K562 (cell line): ENCODE results near the gene ADGRG1. TPM values are rescaled to one million over a fixed set of nuclear protein-coding genes. Genes with fewer than 3 reads are reported as not detected.
A peak's percentile ranks its signal among the peaks of the same experiment; 100 is the strongest.

ENCODE experiments used
- BHLHE40 ChIP-seq: IDR thresholded peaks from 2 replicates; pipeline ENCODE4 v1.6.1; 2011; ENCODE audit warnings: low read length, improper control_type of control experiment
- CBFA2T2 ChIP-seq: fragments of 450-650 bp; conservative IDR thresholded peaks from 2 replicates; pipeline ENCODE4 v1.6.1; 2017; ENCODE audit warnings: mild to moderate bottlenecking
- CBX2 ChIP-seq: fragments of 200-600 bp; sonication (generic); IDR thresholded peaks from one replicate; pipeline ENCODE4 v1.6.1; 2012; ENCODE audit warnings: mild to moderate bottlenecking, low read length, inconsistent platforms; ENCODE audit not compliant: insufficient read depth, poor library complexity, severe bottlenecking
- CHCHD3 ChIP-seq: fragments of 250-450 bp; sonication (Bioruptor Pico); IDR thresholded peaks from 2 replicates; pipeline ENCODE4 v2.1.2; 2022; ENCODE audit warnings: mild to moderate bottlenecking
- CSDE1 ChIP-seq, 2 experiments: fragments of 450-650 bp; IDR thresholded peaks; 2 replicates each; pipeline ENCODE4 v1.6.1; 2016; ENCODE audit warnings: mild to moderate bottlenecking in 1 of 2
- DNMT1 ChIP-seq: fragments of 450-650 bp; IDR thresholded peaks from 2 replicates; pipeline ENCODE4 v1.6.1; 2016; ENCODE audit warnings: antibody characterized with exemption, mild to moderate bottlenecking
- DPF2 ChIP-seq: fragments of 450-650 bp; IDR thresholded peaks from 2 replicates; pipeline ENCODE4 v1.6.1; 2016
- FOXP1 ChIP-seq: sonication (generic); formaldehyde crosslinking; IDR thresholded peaks from 2 replicates; pipeline ENCODE4 v1.8.0; 2022; ENCODE audit warnings: mild to moderate bottlenecking, missing genetic modification reagents
- HMG20B ChIP-seq: fragments of 250-450 bp; sonication (Bioruptor Pico); IDR thresholded peaks from 2 replicates; pipeline ENCODE4 v1.5.0; 2021; ENCODE audit warnings: mild to moderate bottlenecking
- MCM7 ChIP-seq, 2 experiments: fragments of 450-650 bp; IDR thresholded peaks; 2 replicates each; pipeline ENCODE4 v1.6.1; 2016 to 2018
- MNT ChIP-seq, 2 experiments: fragments of 450-650 bp; conservative IDR thresholded peaks; 2 replicates each; pipeline ENCODE4 v1.6.1; 2017; ENCODE audit warnings: mild to moderate bottlenecking in 2 of 2, moderate library complexity in 2 of 2
- NCOA4 ChIP-seq: fragments of 450-650 bp; IDR thresholded peaks from 2 replicates; pipeline ENCODE4 v1.6.1; 2018; ENCODE audit warnings: mild to moderate bottlenecking; ENCODE audit not compliant: partially characterized antibody
- NFYB ChIP-seq: IDR thresholded peaks from 2 replicates; pipeline ENCODE4 v1.6.1; 2011; ENCODE audit warnings: mild to moderate bottlenecking, moderate library complexity; ENCODE audit not compliant: insufficient read length; ENCODE audit errors: extremely low read depth
- NR4A1 ChIP-seq, 2 experiments: fragments of 250-450 bp in 1 of 2; fragments of 450-650 bp in 1 of 2; sonication (Bioruptor Pico) in 1 of 2; IDR thresholded peaks; 2 replicates each; pipeline versions ENCODE4 v1.4.0 to v1.6.1; 2016 to 2020; ENCODE audit warnings: mild to moderate bottlenecking in 2 of 2, missing compliant biosample characterization in 1 of 2, missing genetic modification characterization in 1 of 2, moderate library complexity in 1 of 2
- PHTF2 ChIP-seq: fragments of 250-450 bp; sonication (Bioruptor Pico); IDR thresholded peaks from 2 replicates; pipeline ENCODE4 v1.5.0; 2021; ENCODE audit warnings: mild to moderate bottlenecking
- SRSF1 ChIP-seq: fragments of 200-400 bp; formaldehyde crosslinking; IDR thresholded peaks from 2 replicates; pipeline ENCODE4 v1.6.1; 2017; ENCODE audit warnings: mild to moderate bottlenecking, low read depth, low read length, moderate library complexity
- TCF3 ChIP-seq: sonication (generic); formaldehyde crosslinking; IDR thresholded peaks from 2 replicates; pipeline ENCODE4 v1.4.0; 2020; ENCODE audit warnings: mild to moderate bottlenecking, missing genetic modification reagents
- XRCC5 ChIP-seq: fragments of 200-400 bp; formaldehyde crosslinking; IDR thresholded peaks from 2 replicates; pipeline ENCODE4 v1.6.1; 2017; ENCODE audit warnings: low read depth, mild to moderate bottlenecking, low read length
- ZKSCAN8 ChIP-seq: fragments of 200-800 bp; sonication (Bioruptor generic); IDR thresholded peaks from 2 replicates; pipeline ENCODE4 v1.6.1; 2016; ENCODE audit warnings: missing genetic modification characterization, missing compliant biosample characterization
- ZNF140 ChIP-seq: fragments of 250-450 bp; sonication (Bioruptor Pico); IDR thresholded peaks from 2 replicates; pipeline ENCODE4 v1.8.0; 2021; ENCODE audit warnings: moderate library complexity, mild to moderate bottlenecking, inconsistent platforms
- ZNF143 ChIP-seq: sonication (generic); formaldehyde crosslinking; IDR thresholded peaks from 2 replicates; pipeline ENCODE4 v1.9.0; 2022; ENCODE audit warnings: mild to moderate bottlenecking, missing genetic modification reagents
- ZNF23 ChIP-seq: fragments of 250-450 bp; sonication (Bioruptor Pico); IDR thresholded peaks from 2 replicates; pipeline ENCODE4 v1.4.0; 2020; ENCODE audit warnings: mild to moderate bottlenecking
- ZNF263 ChIP-seq: sonication (generic); formaldehyde crosslinking; IDR thresholded peaks from 2 replicates; pipeline ENCODE4 v1.8.0; 2022; ENCODE audit warnings: mild to moderate bottlenecking, missing genetic modification reagents, borderline replicate concordance
- ZNF586 ChIP-seq: fragments of 450-650 bp; formaldehyde crosslinking; conservative IDR thresholded peaks from 2 replicates; pipeline ENCODE4 v1.4.0; 2020; ENCODE audit warnings: mild to moderate bottlenecking, moderate library complexity
- ZNF77 ChIP-seq: fragments of 250-450 bp; sonication (Bioruptor Pico); IDR thresholded peaks from 2 replicates; pipeline ENCODE4 v1.5.0; 2020
- ZSCAN29 ChIP-seq: fragments of 450-650 bp; IDR thresholded peaks from 2 replicates; pipeline ENCODE4 v1.6.1; 2017
- polyA plus RNA-seq, 8 experiments: library from polyadenylated mRNA; depleted of rRNA in 4 of 8; stranded (reverse) in 5 of 8; unstranded in 3 of 8; fragments of >200 nt; fragmentation: Nextera tagmentation in 2 of 8; fragmentation: Illumina TruSeq in 1 of 8; extraction: Ambion mirVana in 2 of 8; extraction: Trizol in 1 of 8; gene quantifications; 2 replicates each; pipeline versions ENCODE4 v1.2.1 to v1.2.3, GENCODE V29; 2011 to 2014; ENCODE audit warnings: inconsistent platforms in 1 of 8, missing spikeins in 1 of 8
- total RNA-seq, 7 experiments: library from RNA; depleted of rRNA in 6 of 7; stranded (reverse); fragments of >200 nt in 6 of 7; fragmentation: Illumina TruSeq in 2 of 7; extraction: Trizol in 2 of 7; gene quantifications; 2 replicates each; pipeline versions ENCODE4 v1.2.1 to v1.2.3, GENCODE V29; 2011 to 2021; ENCODE audit warnings: low replicate concordance in 1 of 7
- TF ChIP-seq, protein P1 (sequence below): conservative IDR thresholded peaks from 2 replicates; pipeline ENCODE4 v1.6.1; 2011; ENCODE audit warnings: low read depth, mild to moderate bottlenecking, low read length; ENCODE audit not compliant: control insufficient read depth
- TF ChIP-seq, protein P2 (sequence below): fragments of 450-650 bp; formaldehyde crosslinking; IDR thresholded peaks from 2 replicates; pipeline ENCODE4 v1.4.0; 2020; ENCODE audit warnings: mild to moderate bottlenecking, moderate library complexity

ADGRG1 gene
- total and polyA plus RNA-seq, 9 of the 15 experiments (the other 6 are each of a cell fraction or from before 2014, with no cell fraction given) = 0.04 to 0.31 (median 0.16) TPM; not detected in 6

DNA sequence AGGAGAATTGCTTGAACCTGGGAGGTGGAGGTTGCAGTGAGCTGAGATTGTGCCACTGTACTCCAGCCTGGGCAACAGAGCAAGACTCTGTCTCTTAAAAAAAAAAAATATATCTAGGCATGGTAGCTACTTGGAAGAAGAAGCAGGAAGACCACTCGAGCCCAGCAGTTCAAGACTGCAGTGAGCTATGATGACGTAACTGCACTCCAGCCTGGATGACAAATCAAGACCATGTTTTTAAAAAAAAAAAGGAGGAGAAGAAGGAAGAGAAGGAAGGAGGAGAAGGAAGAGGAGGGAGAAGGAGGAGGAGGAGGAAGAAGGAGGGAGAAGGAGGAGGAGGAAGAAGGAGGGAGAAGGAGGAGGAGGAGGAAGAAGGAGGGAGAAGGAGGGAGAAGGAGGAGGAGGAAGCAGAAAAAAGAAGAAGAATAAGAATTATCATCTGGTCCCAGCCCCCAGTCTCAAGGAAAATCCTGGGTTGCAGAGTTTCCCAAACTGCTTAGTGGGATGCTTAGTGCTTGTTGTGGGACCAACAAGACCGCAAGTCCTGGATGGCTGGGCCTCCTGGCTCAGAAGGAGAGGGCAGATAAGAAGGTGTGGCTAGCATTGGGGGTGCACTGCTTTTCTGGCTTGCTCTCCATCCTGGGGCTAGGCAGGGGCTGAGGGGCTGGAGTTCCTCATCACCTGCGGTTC is 62.5 kb downstream of the ADGRG1 start (continued):
- TF ChIP-seq CBX2 (no peak), PHTF2 (CRISPR knock-in tag) (no peak), MNT (conservative IDR thresholded peaks at IDR 0.05) (peak in 1 of 2 experiments; percentile 33; a peak in 1 of 4 replicates), MCM7 (IDR thresholded peaks at IDR 0.05) (no peak), BHLHE40 (no peak), CHCHD3 (CRISPR knock-in tag) (no peak), DNMT1 (no peak), ZSCAN29 (no peak), ZNF23 (CRISPR knock-in tag) (no peak), NFYB (no peak), ZNF586 (no peak), NCOA4 (no peak), FOXP1 (no peak), ZNF263 (CRISPR knock-in tag) (peak; percentile 75), NR4A1 (CRISPR knock-in tag; IDR thresholded peaks at IDR 0.05) (no peak), NR4A1 (tag; IDR thresholded peaks at IDR 0.05) (no peak), CSDE1 (IDR thresholded peaks at IDR 0.05) (no peak), ZNF143 (CRISPR knock-in tag) (no peak), DPF2 (peak; percentile 77), ZNF77 (CRISPR knock-in tag) (no peak), XRCC5 (no peak; the same call in 1 of the 2 replicates), CBFA2T2 (peak; percentile 73), ZNF140 (CRISPR knock-in tag) (no peak), ZKSCAN8 (CRISPR knock-in tag) (no peak), TCF3 (CRISPR knock-in tag) (peak; percentile 93), SRSF1 (no peak), HMG20B (no peak)
- TF ChIP-seq, protein P1, sequence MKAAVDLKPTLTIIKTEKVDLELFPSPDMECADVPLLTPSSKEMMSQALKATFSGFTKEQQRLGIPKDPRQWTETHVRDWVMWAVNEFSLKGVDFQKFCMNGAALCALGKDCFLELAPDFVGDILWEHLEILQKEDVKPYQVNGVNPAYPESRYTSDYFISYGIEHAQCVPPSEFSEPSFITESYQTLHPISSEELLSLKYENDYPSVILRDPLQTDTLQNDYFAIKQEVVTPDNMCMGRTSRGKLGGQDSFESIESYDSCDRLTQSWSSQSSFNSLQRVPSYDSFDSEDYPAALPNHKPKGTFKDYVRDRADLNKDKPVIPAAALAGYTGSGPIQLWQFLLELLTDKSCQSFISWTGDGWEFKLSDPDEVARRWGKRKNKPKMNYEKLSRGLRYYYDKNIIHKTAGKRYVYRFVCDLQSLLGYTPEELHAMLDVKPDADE = no peak
- TF ChIP-seq, protein P2, sequence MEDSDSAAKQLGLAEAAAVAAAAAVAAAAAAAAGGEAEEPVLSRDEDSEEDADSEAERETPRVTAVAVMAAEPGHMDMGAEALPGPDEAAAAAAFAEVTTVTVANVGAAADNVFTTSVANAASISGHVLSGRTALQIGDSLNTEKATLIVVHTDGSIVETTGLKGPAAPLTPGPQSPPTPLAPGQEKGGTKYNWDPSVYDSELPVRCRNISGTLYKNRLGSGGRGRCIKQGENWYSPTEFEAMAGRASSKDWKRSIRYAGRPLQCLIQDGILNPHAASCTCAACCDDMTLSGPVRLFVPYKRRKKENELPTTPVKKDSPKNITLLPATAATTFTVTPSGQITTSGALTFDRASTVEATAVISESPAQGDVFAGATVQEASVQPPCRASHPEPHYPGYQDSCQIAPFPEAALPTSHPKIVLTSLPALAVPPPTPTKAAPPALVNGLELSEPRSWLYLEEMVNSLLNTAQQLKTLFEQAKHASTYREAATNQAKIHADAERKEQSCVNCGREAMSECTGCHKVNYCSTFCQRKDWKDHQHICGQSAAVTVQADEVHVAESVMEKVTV = no peak
